C4-2B (cell line): ENCODE measurements around the gene PRAF2.

Experiments used
- CTCF ChIP-seq: fragments of 450-650 bp; conservative IDR thresholded peaks from 2 replicates; pipeline ENCODE4 v1.5.1; 2017; ENCODE audit warnings: mild to moderate bottlenecking
- ZFX ChIP-seq: fragments of 450-650 bp; IDR thresholded peaks from 2 replicates; pipeline ENCODE4 v1.6.1; 2017

- TF ChIP-seq CTCF (no peak), ZFX (no peak)
Observed at GRCh38 chrX:49072712-49073095, 1.1 kb downstream of the PRAF2 start.
